Measurements from ENCODE around the gene PIGV. TPM values are rescaled to one million over a fixed set of nuclear protein-coding genes. Genes with fewer than 3 reads are reported as not detected.
A peak's percentile ranks its signal among the peaks of the same experiment; 100 is the strongest.
"Not testable (repeated sequence)": the region's sequence is repeated elsewhere in the genome, so short reads cannot be mapped to it uniquely, and the experiment has no call there.

Gene PIGV
- total RNA-seq, 2 donors from 2014 or later = 14.0 to 18.1 TPM

DNA sequence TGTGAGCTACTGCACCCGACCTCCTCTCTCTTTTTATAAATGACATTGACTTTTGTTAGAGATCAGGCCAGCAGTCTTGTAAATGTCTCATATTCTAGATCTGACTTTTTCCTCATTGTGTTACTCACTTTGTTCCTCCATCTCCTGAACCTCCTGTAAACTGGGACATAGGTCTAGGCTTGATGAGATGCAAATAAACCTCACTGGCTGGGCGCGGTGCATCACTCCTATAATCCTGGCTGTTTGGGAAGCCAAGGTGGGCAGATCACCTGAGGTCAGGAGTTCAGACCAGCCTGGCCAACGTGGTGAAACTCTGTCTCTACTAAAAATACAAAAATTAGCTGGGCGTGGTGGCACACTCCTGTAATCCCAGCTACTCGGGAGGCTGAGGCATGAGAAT, 60.1 kb downstream of the PIGV start:
- not testable (repeated sequence) for ATAC-seq (replicated peaks); H3K27me3 Mint-ChIP-seq; H3K4me3 Mint-ChIP-seq; H3K9me3 Mint-ChIP-seq
- peaks cover 100% of the 10 kb centered on the region for H3K36me3 Mint-ChIP-seq (ENCODE audit: low read depth)
- peak overlapping the region; percentile 74 for H3K27ac Mint-ChIP-seq
- H3K4me1 Mint-ChIP-seq = peaks cover 17% of the 10 kb centered on the region

Other genes starting within 250 kb of the PIGV start
- 10 to 100 TPM; 72.5 to 83.4 TPM for gene ARID1A, start 91.9 kb upstream of the PIGV start, total RNA-seq
- gene ZDHHC18, start 38.7 kb downstream of the PIGV start, total RNA-seq = 10 to 100 TPM; 84.3 to 86.1 TPM
- gene SFN, start 75.2 kb downstream of the PIGV start, total RNA-seq = 1 to 10 TPM; 4.3 to 4.7 TPM
- 10 to 100 TPM; 44.8 to 61.4 TPM for gene GPN2, start 102.3 kb downstream of the PIGV start, total RNA-seq
- 10 to 100 TPM in 1 of 2 donors, 1 to 10 TPM in 1; 9.4 to 13.4 TPM for gene GPATCH3, start 112.5 kb downstream of the PIGV start, total RNA-seq
- not detected for gene NR0B2, start 126.0 kb downstream of the PIGV start, total RNA-seq
- 100 to 1,000 TPM in 1 of 2 donors, 10 to 100 TPM in 1; 45.0 to 108 TPM for gene NUDC, start 133.8 kb downstream of the PIGV start, total RNA-seq
- gene KDF1, start 172.5 kb downstream of the PIGV start, total RNA-seq = not detected
- not detected for gene TRNP1, start 205.7 kb downstream of the PIGV start, total RNA-seq
- gene TENT5B, start 224.9 kb downstream of the PIGV start, total RNA-seq = not detected